Gastroesophageal sphincter (tissue), 4 donors: Measurements from ENCODE around the gene ZNF750. TPM values are rescaled to one million over a fixed set of nuclear protein-coding genes. Genes with fewer than 3 reads are reported as not detected.

Experiments
- ATAC-seq: fragments of 150-250 bp; one replicate; pipeline ENCODE4 v1.9.1; 2016; ENCODE audit warnings: mild to moderate bottlenecking, moderate library complexity
- H3K27ac ChIP-seq, 4 donors: fragments of 200-600 bp; sonication (generic) in 3 of 4; 1 replicate in 3 of 4; 2 replicates in 1 of 4; pipeline ENCODE4 v1.5.1; 2016 to 2019
- H3K27me3 ChIP-seq: fragments of 200-600 bp; sonication (generic); one replicate; pipeline ENCODE4 v1.5.1; 2019
- H3K36me3 ChIP-seq, 2 donors: fragments of 200-600 bp; sonication (generic); one replicate each; pipeline ENCODE4 v1.5.1; 2019; ENCODE audit warnings: control low read depth in 1 of 2
- H3K4me1 ChIP-seq, 3 donors: fragments of 200-600 bp; sonication (generic); 1 replicate in 2 of 3; 2 replicates in 1 of 3; pipeline ENCODE4 v1.5.1; 2016 to 2019; ENCODE audit warnings: control low read depth in 2 of 3
- H3K4me3 ChIP-seq, 2 donors: fragments of 200-600 bp; sonication (generic); one replicate each; pipeline ENCODE4 v1.5.1; 2019; ENCODE audit warnings: mild to moderate bottlenecking in 1 of 2, moderate library complexity in 1 of 2
- H3K9me3 ChIP-seq, 3 donors: fragments of 200-600 bp; sonication (generic); one replicate each; pipeline ENCODE4 v1.5.1; 2017 to 2019; ENCODE audit warnings: control low read depth in 2 of 3
- EP300 ChIP-seq: sonication (generic); formaldehyde crosslinking; IDR thresholded peaks from one replicate; pipeline ENCODE4 v1.6.1; 2017; ENCODE audit warnings: antibody characterized with exemption, mild to moderate bottlenecking
- POLR2A ChIP-seq, 2 donors: fragments of 450-650 bp; IDR thresholded peaks; one replicate each; pipeline ENCODE4 v1.6.1; 2017; ENCODE audit warnings: antibody characterized with exemption in 2 of 2, mild to moderate bottlenecking in 2 of 2, moderate library complexity in 1 of 2
- POLR2AphosphoS5 ChIP-seq: sonication (generic); formaldehyde crosslinking; IDR thresholded peaks from one replicate; pipeline ENCODE4 v1.6.1; 2017; ENCODE audit warnings: antibody characterized with exemption
- WGBS, 2 donors: methylation state at CpG; one replicate each; pipeline ENCODE4 v1.1.5; 2018; ENCODE audit warnings: low coverage in 1 of 2; 5-methylcytosine and 5-hydroxymethylcytosine counted together
- total RNA-seq, 4 donors: library from RNA; depleted of rRNA; stranded (reverse); fragments of >200 nt; gene quantifications; one replicate each; pipeline ENCODE4 v1.1.0, GENCODE V29; 2016
- TF ChIP-seq, protein P1 (sequence below), 4 experiments: fragments of 200-600 bp in 2 of 4; fragments of 450-650 bp in 2 of 4; sonication (generic) in 1 of 4; IDR thresholded peaks; one replicate each; pipeline ENCODE4 v1.5.1; 2017 to 2019; ENCODE audit warnings: antibody characterized with exemption in 4 of 4, mild to moderate bottlenecking in 2 of 4, moderate library complexity in 2 of 4

ZNF750 gene
- total RNA-seq, 4 donors from 2014 or later: 0.46 to 1.6 (median 1.1) TPM; not detected in 1

DNA sequence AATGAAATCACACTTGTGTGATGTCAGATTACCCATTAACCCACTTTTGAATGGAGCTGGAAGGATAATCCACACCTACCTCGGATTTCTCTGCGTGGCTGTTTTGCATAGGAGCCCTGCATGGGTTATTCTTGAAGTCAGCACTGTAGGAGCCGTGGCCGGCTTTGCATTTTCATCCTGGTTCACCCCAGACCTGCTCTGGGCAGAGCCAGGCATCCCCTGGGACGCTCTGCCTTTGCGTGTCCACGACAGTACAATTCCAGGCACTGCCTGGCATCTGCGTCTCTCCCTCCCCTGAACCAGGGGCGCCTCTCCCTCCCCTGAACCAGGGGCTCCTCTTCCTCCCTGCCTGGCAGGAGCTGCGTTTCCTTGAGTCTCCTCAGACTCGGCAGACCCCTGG, 29.7 kb upstream of the ZNF750 start:
- H3K27ac ChIP-seq: no peak overlapping the region
- TF ChIP-seq POLR2AphosphoS5: no peak
- TF ChIP-seq POLR2A (IDR thresholded peaks at IDR 0.05): no peak
- TF ChIP-seq, protein P1, sequence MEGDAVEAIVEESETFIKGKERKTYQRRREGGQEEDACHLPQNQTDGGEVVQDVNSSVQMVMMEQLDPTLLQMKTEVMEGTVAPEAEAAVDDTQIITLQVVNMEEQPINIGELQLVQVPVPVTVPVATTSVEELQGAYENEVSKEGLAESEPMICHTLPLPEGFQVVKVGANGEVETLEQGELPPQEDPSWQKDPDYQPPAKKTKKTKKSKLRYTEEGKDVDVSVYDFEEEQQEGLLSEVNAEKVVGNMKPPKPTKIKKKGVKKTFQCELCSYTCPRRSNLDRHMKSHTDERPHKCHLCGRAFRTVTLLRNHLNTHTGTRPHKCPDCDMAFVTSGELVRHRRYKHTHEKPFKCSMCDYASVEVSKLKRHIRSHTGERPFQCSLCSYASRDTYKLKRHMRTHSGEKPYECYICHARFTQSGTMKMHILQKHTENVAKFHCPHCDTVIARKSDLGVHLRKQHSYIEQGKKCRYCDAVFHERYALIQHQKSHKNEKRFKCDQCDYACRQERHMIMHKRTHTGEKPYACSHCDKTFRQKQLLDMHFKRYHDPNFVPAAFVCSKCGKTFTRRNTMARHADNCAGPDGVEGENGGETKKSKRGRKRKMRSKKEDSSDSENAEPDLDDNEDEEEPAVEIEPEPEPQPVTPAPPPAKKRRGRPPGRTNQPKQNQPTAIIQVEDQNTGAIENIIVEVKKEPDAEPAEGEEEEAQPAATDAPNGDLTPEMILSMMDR (IDR thresholded peaks at IDR 0.05): no peak
- no peak for TF ChIP-seq EP300
- peaks cover 0 to 51% of the 10 kb centered on the region in 2 donors for H3K36me3 ChIP-seq
- 88 to 95% methylated on average over 4 to 6 of the region's 11 CpGs for WGBS, 2 donors
- H3K4me3 ChIP-seq: no peak overlapping the region
- no peaks in the 10 kb centered on the region for H3K9me3 ChIP-seq
- H3K4me1 ChIP-seq: peaks cover 0 to 33% (median 4%) of the 10 kb centered on the region in 3 donors
- ATAC-seq: no peak
- H3K27me3 ChIP-seq: no peaks in the 10 kb centered on the region

DNA sequence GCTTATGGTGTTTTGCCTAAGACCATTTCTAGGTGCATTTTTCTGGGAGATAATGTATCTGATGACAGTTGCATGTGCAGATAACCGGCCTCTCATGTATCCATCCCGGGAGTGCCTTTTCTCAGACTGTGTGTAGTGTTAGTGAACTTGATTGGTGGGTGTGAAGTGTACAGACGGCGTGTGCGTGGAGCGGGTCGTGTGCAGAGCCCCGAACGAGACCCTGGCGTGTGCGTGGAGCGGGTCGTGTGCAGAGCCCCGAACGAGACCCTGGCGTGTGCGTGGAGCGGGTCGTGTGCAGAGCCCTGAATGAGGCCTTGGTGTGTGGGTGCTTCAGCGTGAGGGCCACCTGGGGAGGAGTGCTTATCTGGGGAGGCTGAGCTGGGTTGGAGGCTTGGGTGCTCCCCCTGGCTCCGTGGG, 28.9 kb upstream of the ZNF750 start:
- Histone ChIP-seq H3K27me3 (no peaks in the 10 kb centered on the region), H3K9me3 (no peaks in the 10 kb centered on the region), H3K36me3 (peaks cover 0 to 44% of the 10 kb centered on the region in 2 donors), H3K4me1 (peaks cover 0 to 40% (median 4%) of the 10 kb centered on the region in 3 donors), H3K4me3 (no peak overlapping the region), H3K27ac (no peak overlapping the region)
- ATAC-seq: no peak
- 90 to 94% methylated on average over 18 to 21 of the region's 21 CpGs for WGBS, 2 donors
- TF ChIP-seq POLR2A (IDR thresholded peaks at IDR 0.05) (no peak), POLR2AphosphoS5 (no peak), EP300 (no peak)
- TF ChIP-seq, protein P1 (IDR thresholded peaks at IDR 0.05): no peak

DNA sequence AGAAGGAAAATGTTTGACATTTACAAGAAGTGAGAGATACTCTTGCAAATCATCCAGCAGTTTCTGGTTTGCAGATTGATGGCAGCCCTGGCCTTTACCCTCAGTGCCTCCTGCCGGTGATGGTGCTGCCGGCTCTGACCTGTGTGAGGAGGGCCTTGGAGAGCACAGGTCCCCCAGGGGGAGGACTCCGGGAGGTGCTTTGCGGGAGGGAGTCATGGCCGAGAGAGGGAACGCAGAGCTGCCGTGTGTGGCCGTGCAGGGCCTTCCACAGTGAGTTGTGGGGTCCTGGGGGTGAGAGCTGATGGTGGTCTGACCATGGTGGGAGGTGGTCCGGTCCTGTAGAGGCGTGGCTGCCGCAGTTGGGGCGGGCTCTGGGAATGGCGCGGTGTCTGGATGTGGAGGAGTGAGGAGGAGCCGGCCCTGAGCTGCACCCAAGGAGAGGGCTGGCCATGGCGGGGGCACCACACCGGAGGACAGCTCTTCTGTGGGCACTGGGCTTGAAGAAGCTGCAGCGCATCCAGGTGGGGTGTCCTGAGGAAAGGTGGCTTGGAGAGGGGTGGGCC, 28.0 kb upstream of the ZNF750 start:
- TF ChIP-seq POLR2AphosphoS5 (no peak), EP300 (no peak), POLR2A (IDR thresholded peaks at IDR 0.05) (no peak)
- TF ChIP-seq, protein P1 (IDR thresholded peaks at IDR 0.05): no peak
- whole genome bisulfite sequencing, 2 donors: 95% methylated on average over 4 of the region's 18 CpGs; no CpG with 5 or more reads in 1 of the 2 donors
- H3K9me3 ChIP-seq: no peaks in the 10 kb centered on the region
- H3K4me3 ChIP-seq: no peak overlapping the region
- ATAC-seq: no peak
- peaks cover 0 to 47% (median 4%) of the 10 kb centered on the region in 3 donors for H3K4me1 ChIP-seq
- no peaks in the 10 kb centered on the region for H3K27me3 ChIP-seq
- no peak overlapping the region for H3K27ac ChIP-seq
- peaks cover 0 to 40% of the 10 kb centered on the region in 2 donors for H3K36me3 ChIP-seq

DNA sequence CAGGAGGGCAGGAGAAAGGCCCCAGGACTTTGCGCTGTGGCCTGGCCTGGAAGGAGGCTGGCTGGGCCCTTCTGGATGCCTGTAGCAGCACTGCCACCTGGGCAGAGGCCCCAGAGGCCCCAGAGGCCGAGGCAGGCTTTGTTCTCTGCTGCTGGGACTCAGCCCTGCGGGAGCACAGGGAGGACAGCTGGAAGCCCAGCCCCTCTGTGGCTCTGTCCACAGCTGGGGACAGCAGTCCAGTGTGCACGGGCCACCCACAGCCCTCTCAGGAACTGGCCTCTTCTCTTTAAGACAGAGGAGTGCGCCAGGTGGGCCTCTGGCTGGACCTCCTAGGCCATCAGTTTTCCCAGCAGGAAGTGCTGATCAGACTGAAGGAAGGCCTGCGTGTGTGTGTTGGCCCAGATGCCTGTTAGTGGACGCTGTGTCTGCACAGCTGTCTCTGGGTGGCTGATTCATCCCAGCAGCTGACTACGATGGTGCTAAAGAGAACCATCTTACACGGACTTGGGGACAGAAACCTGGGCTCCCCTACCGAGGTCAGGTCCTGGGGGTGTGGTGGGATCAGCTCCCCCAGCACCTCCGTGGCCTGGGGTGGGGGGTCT, 26.9 kb upstream of the ZNF750 start:
- Histone ChIP-seq H3K36me3 (peaks cover 0 to 28% of the 10 kb centered on the region in 2 donors), H3K27ac (peak overlapping the region in 3 of 4 donors; percentile 42 to 61 (median 46)), H3K27me3 (no peaks in the 10 kb centered on the region), H3K4me3 (no peak overlapping the region), H3K9me3 (no peaks in the 10 kb centered on the region), H3K4me1 (peaks cover 0 to 42% (median 4%) of the 10 kb centered on the region in 3 donors)
- ATAC-seq: peak; percentile 74
- TF ChIP-seq EP300 (no peak), POLR2A (IDR thresholded peaks at IDR 0.05) (no peak), POLR2AphosphoS5 (peak; percentile 62)
- TF ChIP-seq, protein P1 (IDR thresholded peaks at IDR 0.05): no peak
- 60% methylated on average over 4 of the region's 11 CpGs; no CpG with 5 or more reads in 1 of the 2 donors for WGBS, 2 donors
